ENCODE data around the gene CCDC32.
A peak's percentile ranks its signal among the peaks of the same experiment; 100 is the strongest.
"Not testable (repeated sequence)": the region's sequence is repeated elsewhere in the genome, so short reads cannot be mapped to it uniquely, and the experiment has no call there.

Gene CCDC32

DNA sequence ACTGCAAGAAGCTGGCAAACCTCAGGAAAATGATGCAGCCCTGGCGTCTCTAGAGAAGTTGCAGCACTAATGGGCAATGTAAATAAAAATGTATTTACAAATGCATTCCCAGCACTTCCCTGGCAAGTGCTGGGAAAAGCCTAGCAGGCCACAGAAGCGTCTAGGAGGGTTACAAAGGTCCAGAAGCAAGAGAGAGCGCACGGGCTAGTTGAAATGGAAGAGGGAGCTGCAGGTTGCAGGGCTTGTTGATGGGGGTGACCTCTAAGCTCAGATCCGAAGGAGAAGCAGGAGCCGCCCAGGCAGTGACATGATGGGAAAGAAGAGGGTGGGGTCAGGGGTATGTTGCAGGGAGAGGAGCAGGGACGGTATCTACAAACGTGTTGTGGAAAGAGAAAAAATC, 26.5 kb upstream of the CCDC32 start:
- H3K9me3 ChIP-seq (ENCODE audit: control insufficient read depth, insufficient read depth, low read length), result no peaks in the 10 kb centered on the region
- H3K27me3 ChIP-seq (ENCODE audit: control insufficient read depth, insufficient read depth, low read length), result no peaks in the 10 kb centered on the region
- H3K4me3 ChIP-seq (ENCODE audit: low read depth, low read length), result peak overlapping the region; percentile 40
- no peaks in the 10 kb centered on the region for H3K4me1 ChIP-seq (ENCODE audit: control insufficient read depth, insufficient read depth, low read length)
- peaks cover 2% of the 10 kb centered on the region for H3K36me3 ChIP-seq (ENCODE audit: control insufficient read depth, insufficient read depth, low read length)
- no peak overlapping the region for H3K9ac ChIP-seq (ENCODE audit: low read depth, low read length)

GRCh38 chr15:40590667-40591050, 25.8 kb upstream of the CCDC32 start:
- no peaks in the 10 kb centered on the region for H3K4me1 ChIP-seq (ENCODE audit: control insufficient read depth, insufficient read depth, low read length)
- peaks cover 2% of the 10 kb centered on the region for H3K36me3 ChIP-seq (ENCODE audit: control insufficient read depth, insufficient read depth, low read length)
- no peak overlapping the region for H3K9ac ChIP-seq (ENCODE audit: low read depth, low read length)
- H3K9me3 ChIP-seq (ENCODE audit: control insufficient read depth, insufficient read depth, low read length), result no peaks in the 10 kb centered on the region
- H3K27me3 ChIP-seq (ENCODE audit: control insufficient read depth, insufficient read depth, low read length), result no peaks in the 10 kb centered on the region
- H3K4me3 ChIP-seq (ENCODE audit: low read depth, low read length), result no peak overlapping the region

DNA sequence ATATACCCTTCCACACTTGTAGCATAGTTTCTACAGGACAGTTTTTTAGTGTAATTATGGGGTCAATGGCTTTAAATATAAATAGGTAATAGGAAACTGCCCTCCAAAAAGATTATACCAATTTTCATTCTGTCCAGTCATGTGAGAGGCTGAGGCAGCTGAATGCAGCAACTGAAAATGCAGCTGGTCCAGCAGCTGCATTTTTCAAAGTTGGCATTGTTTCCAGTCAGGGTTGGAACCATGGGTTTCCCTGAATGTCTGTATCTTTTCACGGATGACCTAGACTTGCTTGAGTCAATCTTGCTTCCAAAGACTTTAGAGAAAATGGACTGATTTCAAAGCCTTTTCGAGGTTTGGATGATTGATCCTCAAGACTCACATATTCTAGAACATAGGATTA, 19.3 kb upstream of the CCDC32 start:
- no peaks in the 10 kb centered on the region for H3K27me3 ChIP-seq (ENCODE audit: control insufficient read depth, insufficient read depth, low read length)
- no peak overlapping the region for H3K4me3 ChIP-seq (ENCODE audit: low read depth, low read length)
- no peaks in the 10 kb centered on the region for H3K4me1 ChIP-seq (ENCODE audit: control insufficient read depth, insufficient read depth, low read length)
- no peaks in the 10 kb centered on the region for H3K9me3 ChIP-seq (ENCODE audit: control insufficient read depth, insufficient read depth, low read length)
- H3K9ac ChIP-seq (ENCODE audit: low read depth, low read length), result no peak overlapping the region
- no peaks in the 10 kb centered on the region for H3K36me3 ChIP-seq (ENCODE audit: control insufficient read depth, insufficient read depth, low read length)

DNA sequence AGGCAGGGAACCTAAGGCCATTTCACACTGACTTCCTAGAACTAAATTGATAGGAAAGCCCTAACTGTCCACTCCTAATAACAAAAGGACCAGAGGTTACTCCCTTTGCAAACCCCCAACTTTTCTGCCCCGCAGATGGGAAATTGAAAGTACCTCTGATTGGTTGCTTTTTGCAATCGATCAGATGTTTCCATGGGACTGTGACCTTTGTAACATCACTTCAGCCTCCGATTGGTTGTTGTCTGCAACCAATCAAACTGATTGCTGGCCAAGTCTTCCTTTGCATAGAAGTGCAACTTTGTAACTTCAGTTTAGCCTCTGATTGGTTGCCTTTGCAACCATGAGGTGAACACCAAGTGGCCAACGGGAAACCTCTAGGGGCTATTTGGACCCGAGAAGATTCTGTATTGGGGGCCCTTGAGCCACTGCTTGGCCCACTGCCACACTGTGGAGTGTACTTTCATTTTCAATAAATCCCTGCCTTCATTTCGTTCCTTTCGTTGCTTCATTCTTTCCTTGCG, 17.9 kb upstream of the CCDC32 start:
- Histone ChIP-seq H3K4me3 (ENCODE audit: low read depth, low read length) (no peak overlapping the region), H3K9me3 (ENCODE audit: control insufficient read depth, insufficient read depth, low read length) (no peaks in the 10 kb centered on the region), H3K9ac (ENCODE audit: low read depth, low read length) (no peak overlapping the region), H3K27me3 (ENCODE audit: control insufficient read depth, insufficient read depth, low read length) (no peaks in the 10 kb centered on the region), H3K4me1 (ENCODE audit: control insufficient read depth, insufficient read depth, low read length) (no peaks in the 10 kb centered on the region), H3K36me3 (ENCODE audit: control insufficient read depth, insufficient read depth, low read length) (no peaks in the 10 kb centered on the region)

- H3K36me3 ChIP-seq (ENCODE audit: control insufficient read depth, insufficient read depth, low read length); H3K4me3 ChIP-seq (ENCODE audit: low read depth, low read length); H3K9ac ChIP-seq (ENCODE audit: low read depth, low read length); H3K4me1 ChIP-seq (ENCODE audit: control insufficient read depth, insufficient read depth, low read length); H3K27me3 ChIP-seq (ENCODE audit: control insufficient read depth, insufficient read depth, low read length); H3K9me3 ChIP-seq (ENCODE audit: control insufficient read depth, insufficient read depth, low read length): not testable (repeated sequence)
Measured at GRCh38 chr15:40581796-40582195, 17.0 kb upstream of the CCDC32 start.

DNA sequence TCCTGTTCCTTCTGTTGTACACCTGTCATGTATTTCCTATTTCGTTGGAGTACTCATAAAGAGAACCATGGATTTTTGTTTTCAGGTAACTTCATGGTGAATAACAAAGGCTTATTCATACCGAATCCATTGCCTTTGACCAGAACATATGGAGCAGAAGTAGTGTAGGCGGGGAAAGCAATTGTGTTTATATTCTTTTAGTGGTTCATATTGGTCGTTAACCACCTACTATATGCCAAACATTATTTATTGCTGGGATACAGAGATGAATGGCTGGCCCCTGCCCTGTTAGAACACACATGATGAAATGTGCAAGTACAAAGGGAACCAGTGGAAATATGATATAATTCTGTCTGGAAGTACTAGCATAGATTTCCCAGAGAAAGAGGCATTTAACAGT, 14.1 kb upstream of the CCDC32 start:
- Histone ChIP-seq H3K9ac (ENCODE audit: low read depth, low read length) (no peak overlapping the region), H3K27me3 (ENCODE audit: control insufficient read depth, insufficient read depth, low read length) (no peaks in the 10 kb centered on the region), H3K9me3 (ENCODE audit: control insufficient read depth, insufficient read depth, low read length) (no peaks in the 10 kb centered on the region), H3K36me3 (ENCODE audit: control insufficient read depth, insufficient read depth, low read length) (no peaks in the 10 kb centered on the region), H3K4me1 (ENCODE audit: control insufficient read depth, insufficient read depth, low read length) (no peaks in the 10 kb centered on the region), H3K4me3 (ENCODE audit: low read depth, low read length) (no peak overlapping the region)

- H3K4me1 ChIP-seq (ENCODE audit: control insufficient read depth, insufficient read depth, low read length); H3K36me3 ChIP-seq (ENCODE audit: control insufficient read depth, insufficient read depth, low read length); H3K27me3 ChIP-seq (ENCODE audit: control insufficient read depth, insufficient read depth, low read length); H3K4me3 ChIP-seq (ENCODE audit: low read depth, low read length); H3K9ac ChIP-seq (ENCODE audit: low read depth, low read length); H3K9me3 ChIP-seq (ENCODE audit: control insufficient read depth, insufficient read depth, low read length): not testable (repeated sequence)
Measured at GRCh38 chr15:40576914-40577313, 12.1 kb upstream of the CCDC32 start.

- H3K36me3 ChIP-seq (ENCODE audit: control insufficient read depth, insufficient read depth, low read length), result peaks cover 7% of the 10 kb centered on the region
- H3K4me1 ChIP-seq (ENCODE audit: control insufficient read depth, insufficient read depth, low read length), result peaks cover 4% of the 10 kb centered on the region
- H3K27me3 ChIP-seq (ENCODE audit: control insufficient read depth, insufficient read depth, low read length), result no peaks in the 10 kb centered on the region
- H3K9ac ChIP-seq (ENCODE audit: low read depth, low read length), result no peak overlapping the region
- no peaks in the 10 kb centered on the region for H3K9me3 ChIP-seq (ENCODE audit: control insufficient read depth, insufficient read depth, low read length)
- H3K4me3 ChIP-seq (ENCODE audit: low read depth, low read length), result no peak overlapping the region
Measured at GRCh38 chr15:40575113-40575512, 10.3 kb upstream of the CCDC32 start.

DNA sequence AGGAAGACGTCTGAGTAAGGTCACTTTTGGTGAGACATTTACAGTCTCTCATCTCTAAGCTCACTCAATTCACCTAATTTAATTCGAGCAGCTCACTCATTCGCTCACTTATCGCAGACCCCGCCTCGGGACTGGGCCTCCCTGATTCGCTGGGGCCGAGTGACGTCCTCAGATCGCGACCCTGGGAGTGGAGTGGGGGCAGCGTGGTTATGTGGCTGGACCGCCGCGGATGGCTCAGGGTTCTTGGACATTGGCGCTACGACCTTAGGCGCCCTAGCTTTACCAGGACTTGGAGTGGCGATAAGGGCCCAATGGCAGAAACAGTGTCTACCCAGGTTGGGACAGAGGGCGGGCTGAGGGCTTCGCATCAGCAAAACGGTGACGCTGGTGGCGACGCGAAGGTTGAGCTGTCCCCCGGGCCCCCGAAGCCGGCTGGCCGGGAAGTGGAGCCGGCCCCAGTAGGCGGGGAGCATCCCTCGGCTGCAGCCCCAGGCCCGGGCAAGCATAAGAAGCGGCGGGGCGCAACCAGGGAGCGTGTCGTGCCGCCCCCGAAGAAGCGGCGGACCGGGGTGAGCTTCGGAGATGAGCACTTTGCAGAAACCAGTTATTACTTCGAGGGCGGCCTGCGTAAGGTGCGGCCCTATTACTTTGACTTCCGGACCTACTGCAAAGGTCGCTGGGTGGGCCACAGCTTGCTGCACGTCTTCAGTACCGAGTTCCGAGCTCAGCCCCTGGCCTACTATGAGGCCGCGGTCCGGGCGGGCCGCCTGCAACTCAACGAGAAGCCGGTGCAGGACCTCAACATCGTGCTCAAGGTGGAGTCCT, 4.5 kb upstream of the CCDC32 start, which contains the start of gene RPUSD2:
Gene RPUSD2 (plus strand): TSS at position 171 of the 825 bp plus-strand sequence. CDS start 39 bp downstream, at position 210.
- Histone ChIP-seq H3K4me1 (ENCODE audit: control insufficient read depth, insufficient read depth, low read length) (peaks cover 7% of the 10 kb centered on the region), H3K9me3 (ENCODE audit: control insufficient read depth, insufficient read depth, low read length) (no peaks in the 10 kb centered on the region), H3K27me3 (ENCODE audit: control insufficient read depth, insufficient read depth, low read length) (no peaks in the 10 kb centered on the region), H3K4me3 (ENCODE audit: low read depth, low read length) (peak within 1 kb of the TSS; percentile 99), H3K9ac (ENCODE audit: low read depth, low read length) (peak within 1 kb of the TSS; percentile 87), H3K36me3 (ENCODE audit: control insufficient read depth, insufficient read depth, low read length) (peaks cover 7% of the 10 kb centered on the region)

DNA sequence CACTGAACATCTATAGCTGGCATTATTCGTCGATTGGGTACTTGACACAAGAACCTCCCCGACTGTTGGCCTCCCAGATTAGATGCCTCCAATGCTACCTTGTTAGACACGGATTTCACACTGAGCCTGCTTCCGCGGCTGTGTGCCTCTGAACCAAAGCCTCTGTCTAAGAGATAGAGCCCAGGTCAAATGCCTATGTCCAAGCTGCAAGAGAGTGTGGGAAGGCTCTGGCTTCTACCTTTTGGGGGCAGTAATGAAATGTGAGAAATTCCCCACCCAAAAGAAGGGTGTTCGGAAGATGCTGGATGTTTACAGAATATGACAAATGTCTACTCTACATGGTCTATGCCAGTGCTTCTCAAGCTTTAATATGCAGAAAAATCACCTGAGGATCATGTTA, 2.3 kb upstream of the CCDC32 start:
- Histone ChIP-seq H3K4me1 (ENCODE audit: control insufficient read depth, insufficient read depth, low read length) (peaks cover 10% of the 10 kb centered on the region), H3K4me3 (ENCODE audit: low read depth, low read length) (no peak overlapping the region), H3K9ac (ENCODE audit: low read depth, low read length) (no peak overlapping the region), H3K36me3 (ENCODE audit: control insufficient read depth, insufficient read depth, low read length) (no peaks in the 10 kb centered on the region), H3K9me3 (ENCODE audit: control insufficient read depth, insufficient read depth, low read length) (no peaks in the 10 kb centered on the region), H3K27me3 (ENCODE audit: control insufficient read depth, insufficient read depth, low read length) (no peaks in the 10 kb centered on the region)

- Histone ChIP-seq H3K9me3 (ENCODE audit: control insufficient read depth, insufficient read depth, low read length) (no peaks in the 10 kb centered on the region), H3K36me3 (ENCODE audit: control insufficient read depth, insufficient read depth, low read length) (no peaks in the 10 kb centered on the region), H3K27me3 (ENCODE audit: control insufficient read depth, insufficient read depth, low read length) (no peaks in the 10 kb centered on the region), H3K9ac (ENCODE audit: low read depth, low read length) (no peak overlapping the region), H3K4me3 (ENCODE audit: low read depth, low read length) (peak overlapping the region; percentile 40), H3K4me1 (ENCODE audit: control insufficient read depth, insufficient read depth, low read length) (peaks cover 9% of the 10 kb centered on the region)
Measured at GRCh38 chr15:40565333-40566238, 744 bp upstream of the CCDC32 start.

All from iPS-15b (cell line).